HepG2 (cell line): Measurements from ENCODE around the gene NEAT1. TPM values are rescaled to one million over a fixed set of nuclear protein-coding genes. Genes with fewer than 3 reads are reported as not detected.

Source experiments
- DPF2 ChIP-seq: sonication (generic); formaldehyde crosslinking; IDR thresholded peaks from 2 replicates; pipeline ENCODE4 v1.4.0; 2020; ENCODE audit warnings: mild to moderate bottlenecking, low read depth, missing genetic modification reagents, borderline replicate concordance
- FLYWCH1 ChIP-seq: sonication (generic); formaldehyde crosslinking; IDR thresholded peaks from 2 replicates; pipeline ENCODE4 v1.8.1; 2023; ENCODE audit warnings: mild to moderate bottlenecking, missing genetic modification reagents
- GATAD1 ChIP-seq: IDR thresholded peaks from 2 replicates; pipeline ENCODE4 v1.6.1; 2016; ENCODE audit warnings: missing genetic modification reagents, missing compliant biosample characterization
- GZF1 ChIP-seq: sonication (generic); formaldehyde crosslinking; IDR thresholded peaks from 2 replicates; pipeline ENCODE4 v1.5.1; 2020; ENCODE audit warnings: mild to moderate bottlenecking, missing genetic modification reagents
- IRF2 ChIP-seq: IDR thresholded peaks from 2 replicates; pipeline ENCODE4 v1.6.1; 2018; ENCODE audit warnings: missing genetic modification reagents, missing compliant biosample characterization
- MAFK ChIP-seq, 2 experiments: IDR thresholded peaks in 1 of 2; conservative IDR thresholded peaks in 1 of 2; 2 replicates each; pipeline ENCODE4 v1.6.1; 2011; ENCODE audit warnings: improper control_type of control experiment in 2 of 2, low read length in 2 of 2
- RNF2 ChIP-seq: fragments of 450-650 bp; conservative IDR thresholded peaks from 2 replicates; pipeline ENCODE4 v1.6.1; 2016; ENCODE audit warnings: low read depth
- TCF7L2 ChIP-seq: IDR thresholded peaks from 2 replicates; pipeline ENCODE4 v1.6.1; 2011; ENCODE audit warnings: mild to moderate bottlenecking, low read depth, low read length, moderate library complexity
- XRCC5 ChIP-seq: fragments of 200-400 bp; formaldehyde crosslinking; optimal IDR thresholded peaks from 2 replicates; pipeline ENCODE3; 2017; ENCODE audit warnings: mild to moderate bottlenecking, low read length
- ZBTB3 ChIP-seq: sonication (generic); formaldehyde crosslinking; IDR thresholded peaks from 2 replicates; pipeline ENCODE4 v1.4.0; 2020; ENCODE audit warnings: low read depth, mild to moderate bottlenecking, moderate library complexity, missing genetic modification reagents, borderline replicate concordance
- ZBTB7A ChIP-seq: sonication (generic); formaldehyde crosslinking; IDR thresholded peaks from 2 replicates; pipeline ENCODE4 v1.8.0; 2022; ENCODE audit warnings: mild to moderate bottlenecking, missing genetic modification reagents
- ZKSCAN1 ChIP-seq: fragments of 150-350 bp; IDR thresholded peaks from 2 replicates; pipeline ENCODE4 v1.6.1; 2014; ENCODE audit warnings: low read length
- ZNF136 ChIP-seq: sonication (generic); formaldehyde crosslinking; IDR thresholded peaks from 2 replicates; pipeline ENCODE4 v1.8.1; 2022; ENCODE audit warnings: low read depth, mild to moderate bottlenecking, moderate library complexity, missing genetic modification reagents
- ZNF160 ChIP-seq: sonication (generic); formaldehyde crosslinking; IDR thresholded peaks from 2 replicates; pipeline ENCODE4 v1.8.0; 2022; ENCODE audit warnings: mild to moderate bottlenecking, inconsistent platforms, missing genetic modification reagents
- ZNF468 ChIP-seq: sonication (generic); formaldehyde crosslinking; IDR thresholded peaks from 2 replicates; pipeline ENCODE4 v1.8.0; 2022; ENCODE audit warnings: mild to moderate bottlenecking, moderate library complexity, missing genetic modification reagents
- ZNF484 ChIP-seq: sonication (generic); formaldehyde crosslinking; IDR thresholded peaks from 2 replicates; pipeline ENCODE4 v1.5.1; 2020; ENCODE audit warnings: mild to moderate bottlenecking, low read depth, missing genetic modification reagents, borderline replicate concordance
- ZNF547 ChIP-seq: sonication (generic); formaldehyde crosslinking; IDR thresholded peaks from 2 replicates; pipeline ENCODE4 v1.5.1; 2020; ENCODE audit warnings: mild to moderate bottlenecking, missing genetic modification reagents
- ZNF569 ChIP-seq: sonication (generic); formaldehyde crosslinking; IDR thresholded peaks from 2 replicates; pipeline ENCODE4 v1.5.0; 2020; ENCODE audit warnings: mild to moderate bottlenecking, missing genetic modification reagents, moderate library complexity, borderline replicate concordance
- ZNF75D ChIP-seq: sonication (generic); formaldehyde crosslinking; IDR thresholded peaks from 2 replicates; pipeline ENCODE4 v1.8.1; 2023; ENCODE audit warnings: missing genetic modification reagents, mild to moderate bottlenecking, borderline replicate concordance
- ZNF782 ChIP-seq: sonication (generic); formaldehyde crosslinking; IDR thresholded peaks from 2 replicates; pipeline ENCODE4 v1.4.0; 2020; ENCODE audit warnings: missing genetic modification reagents, mild to moderate bottlenecking, borderline replicate concordance
- ZNF883 ChIP-seq: sonication (generic); formaldehyde crosslinking; IDR thresholded peaks from 2 replicates; pipeline ENCODE4 v1.5.1; 2020; ENCODE audit warnings: mild to moderate bottlenecking, missing genetic modification reagents; ENCODE audit errors: not compliant biosample characterization
- polyA plus RNA-seq, 8 experiments: library from polyadenylated mRNA; depleted of rRNA in 3 of 8; stranded (reverse) in 7 of 8; unstranded in 1 of 8; fragments of >200 nt; fragmentation: Illumina TruSeq in 4 of 8; extraction: Trizol in 4 of 8; gene quantifications; 2 replicates each; pipeline versions ENCODE4 v1.2.1 to v1.2.3, GENCODE V29; 2011 to 2016; ENCODE audit warnings: low read depth in 4 of 8, missing spikeins in 1 of 8, mixed read lengths in 1 of 8; ENCODE audit not compliant: insufficient read depth in 1 of 8
- total RNA-seq, 5 experiments: library from RNA; depleted of rRNA; stranded (reverse); fragments of >200 nt; fragmentation: Illumina TruSeq; extraction: Trizol; gene quantifications; 2 replicates each; pipeline ENCODE4 v1.2.3, GENCODE V29; 2016; ENCODE audit warnings: low read depth in 1 of 5
- TF ChIP-seq, protein P1 (sequence below): sonication (generic); formaldehyde crosslinking; IDR thresholded peaks from 2 replicates; pipeline ENCODE4 v1.4.0; 2020; ENCODE audit warnings: missing genetic modification reagents, mild to moderate bottlenecking, borderline replicate concordance
- TF ChIP-seq, protein P2 (sequence below): sonication (generic); formaldehyde crosslinking; IDR thresholded peaks from 2 replicates; pipeline ENCODE4 v1.4.0; 2020; ENCODE audit warnings: missing genetic modification reagents, borderline replicate concordance
- TF ChIP-seq, protein P3 (sequence below): IDR thresholded peaks from 2 replicates; pipeline ENCODE4 v1.6.1; 2016; ENCODE audit warnings: low read depth

The NEAT1 gene
- total and polyA plus RNA-seq, 2 of the 13 experiments (the other 11 are each of a cell fraction or from before 2014, with no cell fraction given), result 20.5 to 41.2 TPM

DNA sequence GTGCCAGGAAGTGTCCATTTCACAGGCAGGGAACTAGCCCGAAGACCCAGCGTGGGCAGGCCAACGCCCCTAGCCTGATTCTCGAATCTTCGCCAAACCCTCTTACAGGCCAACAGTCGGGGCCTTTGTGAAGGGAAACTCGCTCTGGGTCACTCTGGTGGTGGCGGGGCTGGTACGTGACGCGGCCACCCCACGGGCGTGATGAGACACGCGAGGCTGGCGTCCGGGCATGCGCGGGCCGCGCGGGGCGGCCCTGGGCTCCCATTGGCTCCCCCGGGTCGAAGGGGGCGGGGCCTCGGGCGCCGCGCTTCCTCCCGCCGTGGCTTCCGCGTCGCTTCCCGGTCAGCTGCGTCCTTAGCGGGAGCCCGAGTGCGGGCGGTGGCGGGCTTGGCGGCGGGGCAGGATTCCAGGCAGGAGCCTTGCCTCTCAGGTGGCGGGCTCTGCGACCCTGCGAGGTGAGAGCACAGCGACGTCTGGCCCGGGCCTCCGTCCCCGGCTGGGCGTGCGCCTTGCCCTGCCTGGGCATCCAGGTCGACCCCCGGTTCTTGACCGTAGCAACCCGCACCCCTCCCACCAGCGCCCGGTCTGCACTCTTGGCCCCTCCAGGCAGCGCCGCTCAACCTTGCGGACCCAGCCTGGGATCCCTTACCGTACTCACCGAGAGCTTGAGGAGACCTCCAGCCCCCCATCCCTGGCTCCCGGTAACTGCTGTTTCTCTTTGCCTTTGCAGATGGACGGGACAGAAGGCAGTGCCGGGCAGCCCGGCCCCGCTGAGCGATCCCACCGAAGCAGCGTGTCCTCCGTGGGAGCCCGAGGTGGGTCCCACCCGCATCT lies 36.1 kb upstream of the NEAT1 start, which contains the start of gene FRMD8 (continued):
- TF ChIP-seq ZBTB3 (CRISPR knock-in tag), result 0 out of 2 replicates have a peak, but pooled peaks have one; percentile 62
- no peak for TF ChIP-seq TCF7L2
- TF ChIP-seq ZNF136 (CRISPR knock-in tag), result no peak
- TF ChIP-seq, protein P1, sequence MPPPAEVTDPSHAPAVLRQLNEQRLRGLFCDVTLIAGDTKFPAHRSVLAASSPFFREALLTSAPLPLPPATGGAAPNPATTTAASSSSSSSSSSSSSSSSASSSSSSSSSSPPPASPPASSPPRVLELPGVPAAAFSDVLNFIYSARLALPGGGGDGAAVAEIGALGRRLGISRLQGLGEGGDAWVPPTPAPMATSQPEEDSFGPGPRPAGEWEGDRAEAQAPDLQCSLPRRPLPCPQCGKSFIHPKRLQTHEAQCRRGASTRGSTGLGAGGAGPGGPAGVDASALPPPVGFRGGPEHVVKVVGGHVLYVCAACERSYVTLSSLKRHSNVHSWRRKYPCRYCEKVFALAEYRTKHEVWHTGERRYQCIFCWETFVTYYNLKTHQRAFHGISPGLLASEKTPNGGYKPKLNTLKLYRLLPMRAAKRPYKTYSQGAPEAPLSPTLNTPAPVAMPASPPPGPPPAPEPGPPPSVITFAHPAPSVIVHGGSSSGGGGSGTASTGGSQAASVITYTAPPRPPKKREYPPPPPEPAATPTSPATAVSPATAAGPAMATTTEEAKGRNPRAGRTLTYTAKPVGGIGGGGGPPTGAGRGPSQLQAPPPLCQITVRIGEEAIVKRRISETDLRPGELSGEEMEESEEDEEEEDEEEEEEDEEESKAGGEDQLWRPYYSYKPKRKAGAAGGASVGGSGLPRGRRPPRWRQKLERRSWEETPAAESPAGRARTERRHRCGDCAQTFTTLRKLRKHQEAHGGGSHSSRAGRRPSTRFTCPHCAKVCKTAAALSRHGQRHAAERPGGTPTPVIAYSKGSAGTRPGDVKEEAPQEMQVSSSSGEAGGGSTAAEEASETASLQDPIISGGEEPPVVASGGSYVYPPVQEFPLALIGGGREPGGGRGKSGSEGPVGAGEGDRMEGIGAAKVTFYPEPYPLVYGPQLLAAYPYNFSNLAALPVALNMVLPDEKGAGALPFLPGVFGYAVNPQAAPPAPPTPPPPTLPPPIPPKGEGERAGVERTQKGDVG (CRISPR knock-in tag), result no peak
- TF ChIP-seq GATAD1 (CRISPR knock-in tag), result peak; percentile 71; the same call in 1 of the 2 replicates
- TF ChIP-seq ZKSCAN1, result no peak
- TF ChIP-seq ZBTB7A (CRISPR knock-in tag), result no peak
- no peak for TF ChIP-seq MAFK (conservative IDR thresholded peaks at IDR 0.05 in 1 of 2, IDR thresholded peaks at IDR 0.05 in 1 of 2; ENCODE audit: low read length in 2 of 2)
- no peak for TF ChIP-seq XRCC5
- no peak for TF ChIP-seq ZNF484 (CRISPR knock-in tag)
- TF ChIP-seq ZNF547, result peak; percentile 76
- TF ChIP-seq IRF2 (CRISPR knock-in tag), result no peak
- TF ChIP-seq RNF2, result 0 out of 2 replicates have a peak, but pooled peaks have one; percentile 36
- no peak for TF ChIP-seq ZNF160
- TF ChIP-seq ZNF569 (CRISPR knock-in tag), result peak; percentile 59; the same call in 1 of the 2 replicates
- TF ChIP-seq, protein P2, sequence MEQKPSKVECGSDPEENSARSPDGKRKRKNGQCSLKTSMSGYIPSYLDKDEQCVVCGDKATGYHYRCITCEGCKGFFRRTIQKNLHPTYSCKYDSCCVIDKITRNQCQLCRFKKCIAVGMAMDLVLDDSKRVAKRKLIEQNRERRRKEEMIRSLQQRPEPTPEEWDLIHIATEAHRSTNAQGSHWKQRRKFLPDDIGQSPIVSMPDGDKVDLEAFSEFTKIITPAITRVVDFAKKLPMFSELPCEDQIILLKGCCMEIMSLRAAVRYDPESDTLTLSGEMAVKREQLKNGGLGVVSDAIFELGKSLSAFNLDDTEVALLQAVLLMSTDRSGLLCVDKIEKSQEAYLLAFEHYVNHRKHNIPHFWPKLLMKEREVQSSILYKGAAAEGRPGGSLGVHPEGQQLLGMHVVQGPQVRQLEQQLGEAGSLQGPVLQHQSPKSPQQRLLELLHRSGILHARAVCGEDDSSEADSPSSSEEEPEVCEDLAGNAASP (CRISPR knock-in tag), result no peak; the same call in none of the 2 replicates
- no peak for TF ChIP-seq ZNF75D (CRISPR knock-in tag)
- no peak for TF ChIP-seq DPF2 (CRISPR knock-in tag)
- peak; percentile 86; the same call in 1 of the 2 replicates for TF ChIP-seq ZNF468 (CRISPR knock-in tag)
- TF ChIP-seq, protein P3, sequence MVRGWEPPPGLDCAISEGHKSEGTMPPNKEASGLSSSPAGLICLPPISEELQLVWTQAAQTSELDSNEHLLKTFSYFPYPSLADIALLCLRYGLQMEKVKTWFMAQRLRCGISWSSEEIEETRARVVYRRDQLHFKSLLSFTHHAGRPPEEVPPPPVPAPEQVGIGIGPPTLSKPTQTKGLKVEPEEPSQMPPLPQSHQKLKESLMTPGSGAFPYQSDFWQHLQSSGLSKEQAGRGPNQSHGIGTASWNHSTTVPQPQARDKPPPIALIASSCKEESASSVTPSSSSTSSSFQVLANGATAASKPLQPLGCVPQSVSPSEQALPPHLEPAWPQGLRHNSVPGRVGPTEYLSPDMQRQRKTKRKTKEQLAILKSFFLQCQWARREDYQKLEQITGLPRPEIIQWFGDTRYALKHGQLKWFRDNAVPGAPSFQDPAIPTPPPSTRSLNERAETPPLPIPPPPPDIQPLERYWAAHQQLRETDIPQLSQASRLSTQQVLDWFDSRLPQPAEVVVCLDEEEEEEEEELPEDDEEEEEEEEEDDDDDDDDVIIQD, result no peak
- TF ChIP-seq GZF1 (CRISPR knock-in tag), result no peak
- TF ChIP-seq ZNF883 (CRISPR knock-in tag), result peak; percentile 86
- no peak for TF ChIP-seq FLYWCH1
- no peak for TF ChIP-seq ZNF782 (CRISPR knock-in tag)
